GM21528 (cell line): ENCODE results near the gene FBRSL1.
"Not testable (repeated sequence)": the region's sequence is repeated elsewhere in the genome, so short reads cannot be mapped to it uniquely, and the experiment has no call there.

ENCODE experiments used
- ATAC-seq: cut with Tn5 transposase; IDR thresholded peaks from one replicate; pipeline ENCODE4 v1.9.1; 2021; ENCODE audit warnings: mild to moderate bottlenecking, moderate library complexity; ENCODE audit not compliant: unreplicated experiment, low FRiP score

The FBRSL1 gene

DNA sequence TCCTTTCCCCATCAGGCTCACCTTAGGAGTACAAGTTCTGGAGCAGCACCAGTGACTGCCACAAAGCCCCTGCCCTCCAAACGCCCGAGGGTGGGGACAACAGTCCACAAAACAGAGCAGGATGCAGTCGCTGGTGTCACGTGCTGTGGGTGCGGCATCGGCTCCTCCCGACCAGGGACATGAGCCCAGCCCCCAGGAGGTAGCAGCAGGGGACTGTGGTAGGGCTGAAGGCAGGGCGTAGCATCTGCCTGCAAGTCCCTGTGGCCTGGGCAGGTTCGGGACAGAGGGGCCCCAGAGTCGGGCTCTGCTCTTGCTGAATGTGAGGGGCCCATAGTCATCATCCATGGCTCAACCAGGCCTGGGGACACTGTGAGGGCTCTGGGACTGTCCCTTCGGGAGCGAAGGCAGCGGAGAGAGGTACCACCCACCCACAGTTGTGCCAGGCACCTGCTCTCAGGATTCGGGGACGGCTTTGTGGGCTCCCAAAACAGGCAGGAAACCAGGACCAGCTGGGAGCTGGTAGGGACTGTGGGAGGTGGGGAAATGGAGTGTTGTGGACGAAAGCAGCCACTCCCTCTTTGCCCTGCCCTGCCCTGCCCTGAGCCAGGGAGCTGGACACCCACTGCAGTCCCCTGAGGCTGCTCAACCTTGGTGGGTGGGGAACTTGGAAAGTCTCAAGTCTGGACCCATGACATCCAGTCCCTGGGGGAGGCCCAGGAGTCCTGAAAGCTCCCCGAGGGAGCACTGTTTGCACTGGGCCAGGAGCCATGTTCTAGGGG lies 30.7 kb downstream of the FBRSL1 start:
- no peak for ATAC-seq

GRCh38 chr12:132521200-132521580 lies 31.2 kb downstream of the FBRSL1 start:
- no peak for ATAC-seq

DNA sequence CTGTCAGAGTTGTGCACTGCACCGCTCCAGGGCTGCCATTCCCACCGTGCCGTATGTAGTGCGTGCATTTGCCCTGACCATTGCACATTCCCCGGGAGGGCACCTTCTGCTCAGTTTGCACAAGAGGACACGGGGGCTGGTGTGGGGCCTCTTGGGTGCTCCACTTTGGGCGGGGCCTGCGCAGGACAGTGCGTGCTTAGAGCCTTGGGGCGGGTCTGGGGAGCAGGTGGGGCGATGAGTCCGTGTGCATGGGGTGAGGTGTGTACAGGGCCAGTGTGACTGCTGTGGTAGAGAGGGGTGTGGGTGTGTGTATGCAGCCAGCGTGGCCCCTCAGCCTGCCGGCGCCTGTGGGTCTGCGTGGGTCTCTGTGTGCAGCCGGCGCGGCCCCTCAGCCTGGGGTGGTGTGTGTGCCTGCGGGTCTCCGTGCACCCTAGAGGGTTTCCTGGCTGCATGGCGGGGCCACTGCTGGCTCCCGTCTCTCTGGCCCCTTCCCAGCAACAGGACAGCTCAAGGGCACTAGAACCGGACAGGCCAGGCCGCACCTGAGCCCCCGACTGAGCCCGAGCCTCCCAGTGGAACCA lies 31.9 kb downstream of the FBRSL1 start:
- no peak for ATAC-seq

GRCh38 chr12:132522592-132523380 lies 32.8 kb downstream of the FBRSL1 start:
- no peak for ATAC-seq

- no peak for ATAC-seq
Measured at GRCh38 chr12:132523576-132524331, 33.8 kb downstream of the FBRSL1 start.

DNA sequence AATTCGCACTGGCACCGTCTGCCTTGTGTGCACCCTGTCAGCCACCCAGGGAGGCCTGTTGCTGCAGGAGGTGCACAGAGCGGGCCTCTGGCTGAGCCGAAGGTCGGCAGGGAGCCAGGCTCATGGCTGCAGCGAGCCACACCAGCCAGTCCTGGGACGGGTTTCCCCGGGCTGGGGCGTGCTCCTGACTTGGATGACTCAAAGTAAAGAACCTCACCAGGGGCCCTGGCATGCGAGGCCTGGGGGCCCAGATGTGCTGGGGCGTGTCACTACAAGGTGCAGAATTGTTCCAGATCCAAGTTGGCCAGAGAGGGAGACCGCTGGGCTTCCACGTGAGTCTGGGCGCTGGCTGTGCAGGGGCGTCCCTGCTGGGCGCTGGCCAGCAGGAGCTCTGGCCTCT lies 34.5 kb downstream of the FBRSL1 start:
- ATAC-seq, result no peak

- no peak for ATAC-seq
Measured at GRCh38 chr12:132525011-132525832, 35.3 kb downstream of the FBRSL1 start.

DNA sequence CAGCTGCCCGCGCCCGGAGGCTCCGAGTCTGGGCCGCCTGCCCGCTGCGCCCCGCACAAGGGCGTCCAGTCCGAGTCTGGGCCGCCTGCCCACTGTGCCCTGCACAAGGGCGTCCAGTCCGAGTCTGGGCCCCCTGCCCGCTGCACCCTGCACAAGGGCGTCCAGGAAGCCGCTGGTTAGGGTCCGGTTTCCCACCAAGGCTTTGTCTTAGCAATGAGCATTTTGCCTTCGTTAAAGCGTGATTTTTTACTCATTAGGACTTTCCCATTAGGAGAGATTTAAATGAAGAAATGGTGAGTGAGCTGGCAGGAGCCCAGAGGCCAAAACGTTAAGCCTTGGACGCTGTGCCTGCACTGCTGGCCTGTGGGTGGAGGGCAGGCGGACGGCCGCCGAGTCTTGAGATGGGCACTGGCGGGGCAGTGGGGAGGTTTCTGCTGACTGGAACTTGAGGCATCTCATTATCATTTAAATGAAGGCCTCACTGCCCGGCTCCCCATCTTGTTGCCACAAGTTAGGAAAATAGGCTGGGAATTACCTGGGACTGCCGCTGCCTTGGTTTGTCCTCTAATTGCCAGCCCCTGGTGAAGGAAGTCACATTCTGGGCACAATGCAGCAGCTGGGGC lies 36.0 kb downstream of the FBRSL1 start:
- ATAC-seq, result no peak

DNA sequence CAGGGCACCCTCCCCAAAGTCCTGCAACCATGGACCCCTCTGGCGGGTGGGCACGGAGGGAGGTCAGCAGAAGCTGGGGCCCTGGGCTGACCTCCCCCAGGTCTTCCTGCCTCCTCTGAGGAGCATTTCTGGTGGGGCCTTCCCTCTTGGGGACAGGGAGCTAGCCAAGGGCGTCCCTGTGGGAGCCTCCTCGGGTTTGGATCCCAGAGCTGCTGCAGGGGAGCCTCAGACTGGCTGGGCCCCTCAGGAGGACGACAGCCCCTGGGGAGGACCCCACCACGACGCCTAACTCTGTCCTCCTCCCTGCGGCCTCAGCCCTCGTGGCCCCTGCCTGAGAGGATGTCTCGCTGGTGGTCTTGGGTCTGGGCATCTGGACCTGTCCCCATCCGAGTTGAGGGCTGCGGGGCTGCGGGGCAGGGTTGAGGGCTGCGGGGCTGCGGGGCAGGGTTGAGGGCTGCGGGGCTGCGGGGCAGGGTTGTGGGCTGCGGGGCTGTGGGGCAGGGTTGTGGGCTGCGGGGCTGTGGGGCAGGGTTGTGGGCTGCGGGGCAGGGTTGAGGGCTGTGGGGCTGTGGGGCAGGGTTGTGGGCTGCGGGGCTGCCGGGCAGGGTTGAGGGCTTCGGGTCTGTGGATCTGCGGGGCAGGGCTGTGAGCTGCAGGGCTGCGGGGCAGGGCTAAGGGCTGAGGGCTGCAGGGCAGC lies 37.4 kb downstream of the FBRSL1 start:
- ATAC-seq, result no peak

- no peak for ATAC-seq
Measured at GRCh38 chr12:132527883-132528264, 37.9 kb downstream of the FBRSL1 start.

GRCh38 chr12:132528564-132529106 lies 38.7 kb downstream of the FBRSL1 start:
- ATAC-seq, result no peak

- no peak for ATAC-seq
Measured at GRCh38 chr12:132529156-132529839, 39.3 kb downstream of the FBRSL1 start.

DNA sequence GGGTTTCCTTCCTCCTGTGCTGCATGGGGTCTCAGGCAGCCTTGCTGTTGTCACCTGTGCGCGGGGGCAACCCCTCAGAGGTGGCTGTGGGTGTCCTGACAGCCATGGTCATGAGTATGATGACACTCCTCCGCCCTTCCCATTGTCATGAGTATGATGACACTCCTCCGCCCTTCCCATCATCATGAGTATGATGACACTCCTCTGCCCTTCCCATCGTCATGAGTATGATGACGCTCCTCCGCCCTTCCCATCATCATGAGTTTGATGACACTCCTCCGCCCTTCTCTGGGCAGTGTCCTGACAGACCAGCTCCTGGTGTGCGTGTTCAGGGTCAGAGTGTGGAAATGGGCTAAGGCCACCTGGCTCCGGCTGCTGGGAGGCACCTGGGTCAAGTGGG lies 40.0 kb downstream of the FBRSL1 start:
- ATAC-seq, result no peak

- no peak for ATAC-seq
Measured at GRCh38 chr12:132530447-132530846, 40.5 kb downstream of the FBRSL1 start.

DNA sequence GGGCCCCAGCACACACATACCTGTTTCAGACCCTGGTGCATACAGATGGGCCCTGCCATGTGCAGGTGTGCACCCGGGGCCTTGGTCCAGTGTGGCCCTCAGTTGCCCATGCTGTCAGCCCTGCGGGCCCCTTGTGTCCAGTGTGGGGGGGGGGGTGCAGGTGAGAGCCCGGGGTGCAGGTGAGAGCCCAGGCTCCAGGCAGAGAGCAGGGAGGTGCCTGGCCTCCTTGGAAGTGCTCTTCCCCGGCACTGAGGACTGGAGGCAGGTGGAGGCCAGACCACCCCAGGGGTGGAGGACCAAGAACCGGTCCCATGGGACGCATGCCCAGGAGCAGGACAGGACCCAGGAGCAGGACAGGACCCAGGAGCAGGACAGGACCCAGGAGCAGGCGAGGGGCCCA lies 40.9 kb downstream of the FBRSL1 start:
- no peak for ATAC-seq

GRCh38 chr12:132532711-132533583 lies 43.0 kb downstream of the FBRSL1 start:
- ATAC-seq, result not testable (repeated sequence)

GRCh38 chr12:132533584-132533958 lies 43.6 kb downstream of the FBRSL1 start:
- ATAC-seq, result no peak
